Karpas-422 (cell line): ENCODE data around the gene PSMA7. TPM values are rescaled to one million over a fixed set of nuclear protein-coding genes. Genes with fewer than 3 reads are reported as not detected.
"Not testable (repeated sequence)": the region's sequence is repeated elsewhere in the genome, so short reads cannot be mapped to it uniquely, and the experiment has no call there.

ENCODE experiments used
- DNase-seq: peaks from one replicate; pipeline ENCODE4 v3.0.0-alpha.2; 2015
- H2AFZ ChIP-seq: fragments of 200-600 bp; sonication (generic); 2 replicates; pipeline ENCODE4 v1.6.1; 2014; ENCODE audit warnings: antibody characterized with exemption, low read length, mixed read lengths
- H3K27ac ChIP-seq: fragments of 200-600 bp; sonication (generic); 2 replicates; pipeline ENCODE4 v1.5.1; 2014; ENCODE audit warnings: mild to moderate bottlenecking, low read length, moderate library complexity
- H3K27me3 ChIP-seq: fragments of 200-600 bp; sonication (generic); 2 replicates; pipeline ENCODE4 v1.6.1; 2014; ENCODE audit warnings: low read length, mixed read lengths
- H3K36me3 ChIP-seq: fragments of 200-600 bp; sonication (generic); 2 replicates; pipeline ENCODE4 v1.6.1; 2014; ENCODE audit warnings: low read length, mixed read lengths; ENCODE audit not compliant: insufficient read depth
- H3K4me1 ChIP-seq: fragments of 200-600 bp; sonication (generic); 2 replicates; pipeline ENCODE4 v1.6.1; 2014; ENCODE audit warnings: mild to moderate bottlenecking, low read length, mixed read lengths
- H3K4me2 ChIP-seq: fragments of 200-600 bp; sonication (generic); 2 replicates; pipeline ENCODE4 v1.6.1; 2014; ENCODE audit warnings: low read length, low read depth, mild to moderate bottlenecking; ENCODE audit not compliant: poor library complexity, severe bottlenecking
- H3K4me3 ChIP-seq: fragments of 200-600 bp; sonication (generic); 2 replicates; pipeline ENCODE4 v1.5.1; 2014; ENCODE audit warnings: mild to moderate bottlenecking, antibody characterized with exemption, low read length, mixed read lengths
- H3K79me2 ChIP-seq: fragments of 200-600 bp; sonication (generic); 2 replicates; pipeline ENCODE4 v1.6.1; 2014; ENCODE audit warnings: mild to moderate bottlenecking, low read length, mixed read lengths
- H3K9ac ChIP-seq: fragments of 200-600 bp; sonication (generic); 2 replicates; pipeline ENCODE4 v1.6.0; 2014; ENCODE audit warnings: low read length
- H3K9me2 ChIP-seq: fragments of 200-600 bp; sonication (generic), shearing (Covaris generic); replicated peaks from 2 replicates; pipeline ENCODE4 v1.6.0; 2014; ENCODE audit warnings: mild to moderate bottlenecking, low read length, moderate library complexity; ENCODE audit not compliant: insufficient read depth
- H3K9me3 ChIP-seq: fragments of 300-700, 200-600 bp; sonication (generic); 2 replicates; pipeline ENCODE4 v1.6.1; 2014; ENCODE audit warnings: low read length, mixed read lengths
- H4K20me1 ChIP-seq: fragments of 200-600 bp; sonication (generic); 2 replicates; pipeline ENCODE4 v1.6.1; 2014; ENCODE audit warnings: mild to moderate bottlenecking, antibody characterized with exemption, low read length, low read depth; ENCODE audit not compliant: insufficient read depth
- total RNA-seq: library from RNA; depleted of rRNA; stranded (reverse); fragments of >200 nt; shearing (Covaris generic); gene quantifications from 2 replicates; pipeline ENCODE4 v1.2.3, GENCODE V29; 2014; ENCODE audit warnings: low replicate concordance

The PSMA7 gene
- total RNA-seq, 1 experiment from 2014 or later = 181 TPM

DNA sequence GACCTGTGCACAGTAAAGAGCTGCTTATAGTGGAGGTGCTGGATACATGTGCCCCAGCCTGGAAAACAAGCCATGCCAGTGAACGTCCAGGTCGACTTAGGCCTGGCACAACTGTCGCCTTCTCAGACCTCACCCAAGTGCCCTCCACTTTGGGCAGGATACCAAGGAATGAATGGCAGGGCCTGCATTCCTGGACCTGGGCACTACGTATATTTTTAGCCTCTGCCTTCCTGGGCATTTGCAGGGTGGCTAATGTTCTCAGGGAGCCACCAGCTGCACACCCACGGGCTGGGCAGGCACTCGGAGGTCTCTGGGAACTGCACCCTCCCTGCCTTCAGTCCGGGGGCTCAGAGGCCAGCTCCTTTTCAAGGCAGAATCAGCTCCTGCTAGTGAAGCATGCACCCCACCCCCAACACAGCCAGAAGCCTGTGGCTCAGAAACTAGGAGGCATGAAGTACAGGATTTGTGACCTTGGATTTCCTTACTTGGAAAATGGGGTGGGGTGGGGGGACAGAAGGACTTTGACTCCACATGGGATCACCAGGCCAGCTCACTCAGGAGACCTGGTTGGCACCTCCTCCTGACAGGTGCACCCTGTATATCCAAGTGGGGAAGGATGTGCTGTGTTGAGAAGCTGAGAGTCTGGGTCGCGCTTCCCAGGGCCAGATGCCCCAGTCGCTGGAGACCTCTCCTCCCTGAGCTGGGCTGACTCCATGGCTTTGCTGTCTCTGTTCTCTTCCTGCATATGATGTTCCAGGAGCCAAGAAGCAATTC lies 23.4 kb downstream of the PSMA7 start:
- H3K4me2 ChIP-seq = no peak overlapping the region

GRCh38 chr20:62119115-62119514 lies 24.1 kb downstream of the PSMA7 start:
- H4K20me1 ChIP-seq = peaks cover 10% of the 10 kb centered on the region
- H3K9ac ChIP-seq = no peak overlapping the region
- no peaks in the 10 kb centered on the region for H3K9me2 ChIP-seq
- no peaks in the 10 kb centered on the region; the same call in 1 of the 2 replicates for H3K36me3 ChIP-seq
- peaks cover 16% of the 10 kb centered on the region for H3K79me2 ChIP-seq
- no peak overlapping the region for H3K4me3 ChIP-seq
- H2AFZ ChIP-seq = no peak overlapping the region
- peaks cover 19% of the 10 kb centered on the region for H3K4me1 ChIP-seq
- DNase-seq = no peak
- no peak overlapping the region for H3K4me2 ChIP-seq
- H3K27ac ChIP-seq = no peak overlapping the region
- no peaks in the 10 kb centered on the region; the same call in 1 of the 2 replicates for H3K27me3 ChIP-seq
- no peaks in the 10 kb centered on the region for H3K9me3 ChIP-seq

More for the DNA sequence above, 23.4 kb downstream of the PSMA7 start:
- Histone ChIP-seq H3K79me2 (peaks cover 22% of the 10 kb centered on the region), H3K36me3 (peaks cover 5% of the 10 kb centered on the region; the same call in 1 of the 2 replicates), H3K27me3 (no peaks in the 10 kb centered on the region; the same call in 1 of the 2 replicates), H3K4me1 (peaks cover 19% of the 10 kb centered on the region), H3K9me3 (no peaks in the 10 kb centered on the region), H3K9ac (no peak overlapping the region), H4K20me1 (peaks cover 16% of the 10 kb centered on the region), H3K27ac (no peak overlapping the region), H3K9me2 (no peaks in the 10 kb centered on the region), H3K4me3 (no peak overlapping the region), H2AFZ (no peak overlapping the region)
- no peak for DNase-seq

DNA sequence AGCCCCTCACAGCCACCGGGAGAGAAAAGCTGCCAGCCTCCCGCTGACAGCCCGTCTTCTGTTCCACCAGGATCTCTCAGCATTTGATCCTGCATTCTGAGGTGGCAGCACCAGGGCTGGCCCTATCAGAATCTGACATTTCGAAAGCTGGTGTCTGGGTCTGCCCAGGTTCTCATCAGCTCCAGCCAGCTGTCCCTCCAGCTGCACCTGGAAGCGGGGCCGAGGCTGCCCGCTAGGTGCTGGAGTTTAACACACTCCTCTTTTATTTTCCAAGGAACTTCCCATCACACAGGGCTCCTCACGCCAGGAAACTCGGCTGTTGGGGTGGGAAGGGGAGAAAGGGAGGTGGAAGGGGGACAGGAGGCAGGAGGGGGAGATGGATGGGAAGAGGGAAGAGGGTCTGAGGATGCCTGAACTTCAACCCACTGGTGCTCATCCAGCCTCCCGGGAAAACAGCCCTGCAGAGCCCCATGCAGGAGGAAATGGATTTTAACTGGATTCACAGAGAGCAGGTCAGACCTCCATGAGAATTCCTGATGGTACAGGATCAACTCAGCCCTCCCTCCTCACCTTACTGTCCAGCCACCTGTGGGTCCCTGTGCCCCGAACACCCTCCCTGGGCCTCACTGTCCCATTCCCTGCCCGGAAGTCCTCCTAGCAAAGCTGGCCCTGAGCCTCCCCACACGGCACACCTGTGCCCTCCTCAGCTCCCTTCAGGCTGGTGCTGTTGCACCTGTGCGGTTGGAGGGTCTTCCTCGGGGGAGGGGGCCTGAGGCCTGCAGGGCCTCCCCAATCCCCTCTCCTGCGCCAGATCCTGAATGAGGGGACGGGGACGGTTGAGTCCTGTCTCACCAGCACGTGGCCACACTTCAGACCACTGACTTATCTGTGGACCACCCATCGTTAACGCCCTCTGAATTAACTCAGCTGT lies 24.8 kb downstream of the PSMA7 start:
- Histone ChIP-seq H3K9ac (no peak overlapping the region), H3K4me3 (no peak overlapping the region), H3K27me3 (no peaks in the 10 kb centered on the region; the same call in 1 of the 2 replicates), H3K4me2 (no peak overlapping the region), H4K20me1 (peaks cover 4% of the 10 kb centered on the region; the same call in 1 of the 2 replicates), H3K27ac (no peak overlapping the region), H3K36me3 (no peaks in the 10 kb centered on the region), H3K79me2 (peaks cover 9% of the 10 kb centered on the region), H3K4me1 (peaks cover 13% of the 10 kb centered on the region), H3K9me2 (no peaks in the 10 kb centered on the region), H3K9me3 (no peaks in the 10 kb centered on the region; the same call in 1 of the 2 replicates), H2AFZ (no peak overlapping the region)
- DNase-seq = no peak

GRCh38 chr20:62117658-62118057 lies 25.5 kb downstream of the PSMA7 start:
- no peak overlapping the region for H3K27ac ChIP-seq

GRCh38 chr20:62117362-62117646 lies 25.9 kb downstream of the PSMA7 start:
- H3K9me3 ChIP-seq = peaks cover 7% of the 10 kb centered on the region; the same call in 1 of the 2 replicates
- no peak overlapping the region for H3K9ac ChIP-seq
- H3K79me2 ChIP-seq = no peaks in the 10 kb centered on the region
- H3K4me1 ChIP-seq = peaks cover 9% of the 10 kb centered on the region
- no peak overlapping the region for H3K4me3 ChIP-seq
- no peaks in the 10 kb centered on the region; the same call in 1 of the 2 replicates for H3K27me3 ChIP-seq
- no peak overlapping the region for H2AFZ ChIP-seq
- H3K27ac ChIP-seq = no peak overlapping the region
- no peak for DNase-seq
- H3K4me2 ChIP-seq = no peak overlapping the region
- no peaks in the 10 kb centered on the region for H4K20me1 ChIP-seq
- no peaks in the 10 kb centered on the region for H3K9me2 ChIP-seq
- H3K36me3 ChIP-seq = no peaks in the 10 kb centered on the region

More at GRCh38 chr20:62117658-62118057, 25.5 kb downstream of the PSMA7 start:
- no peak for DNase-seq
- Histone ChIP-seq H3K36me3 (no peaks in the 10 kb centered on the region), H3K9ac (no peak overlapping the region), H3K79me2 (peaks cover 1% of the 10 kb centered on the region; the same call in 1 of the 2 replicates), H2AFZ (no peak overlapping the region), H3K9me2 (no peaks in the 10 kb centered on the region), H4K20me1 (no peaks in the 10 kb centered on the region), H3K9me3 (peaks cover 4% of the 10 kb centered on the region; the same call in 1 of the 2 replicates), H3K4me1 (peaks cover 9% of the 10 kb centered on the region), H3K4me2 (no peak overlapping the region), H3K27me3 (no peaks in the 10 kb centered on the region; the same call in 1 of the 2 replicates), H3K4me3 (no peak overlapping the region)

DNA sequence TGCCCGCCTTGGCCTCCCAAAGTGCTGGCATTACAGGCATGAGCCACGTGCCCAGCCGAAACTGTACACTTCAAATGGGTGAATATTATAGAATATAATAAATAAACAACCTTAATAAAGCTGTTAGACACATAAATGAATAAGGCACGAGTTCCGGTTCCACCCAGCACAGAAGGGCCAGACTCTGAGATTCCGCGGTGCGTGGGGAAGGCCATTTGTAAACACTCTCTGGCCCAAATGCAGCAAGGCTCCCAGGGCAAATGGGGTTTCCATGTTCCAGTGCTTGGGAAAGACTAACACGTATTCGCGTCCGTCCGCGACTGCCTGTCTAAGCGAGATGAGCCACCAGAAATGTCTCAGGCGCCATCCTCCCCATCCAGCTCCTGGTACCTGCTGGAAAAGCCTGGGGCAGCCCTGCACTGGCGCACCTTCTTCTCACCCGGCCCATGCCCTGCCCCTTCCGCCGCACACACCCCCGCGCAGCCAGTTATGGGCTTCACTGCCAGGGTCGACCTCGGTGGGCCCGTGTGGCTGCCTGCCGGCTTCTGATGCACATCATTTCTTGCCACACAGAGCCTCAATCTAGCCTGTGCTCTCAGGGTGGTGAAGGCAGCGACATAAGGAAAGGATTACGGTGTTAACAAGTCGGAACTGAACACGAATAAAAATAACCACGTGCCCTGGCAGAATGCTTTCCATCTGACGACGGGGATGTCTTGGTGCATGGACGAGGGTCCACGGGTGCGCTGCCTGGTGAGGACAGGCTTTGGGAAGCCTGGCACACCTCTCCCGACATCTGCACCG lies 26.4 kb downstream of the PSMA7 start:
- Histone ChIP-seq H3K9me2 (no peaks in the 10 kb centered on the region), H4K20me1 (no peaks in the 10 kb centered on the region), H3K4me3 (no peak overlapping the region), H3K9me3 (peaks cover 10% of the 10 kb centered on the region; the same call in 1 of the 2 replicates), H3K4me2 (no peak overlapping the region), H3K27me3 (no peaks in the 10 kb centered on the region; the same call in 1 of the 2 replicates), H3K79me2 (no peaks in the 10 kb centered on the region), H3K27ac (no peak overlapping the region), H3K9ac (no peak overlapping the region), H3K4me1 (peaks cover 9% of the 10 kb centered on the region), H2AFZ (no peak overlapping the region), H3K36me3 (no peaks in the 10 kb centered on the region)
- DNase-seq = no peak

- H3K9me3 ChIP-seq = peaks cover 14% of the 10 kb centered on the region; the same call in 1 of the 2 replicates
These were observed 27.3 kb downstream of the PSMA7 start for GRCh38 chr20:62115800-62116407.

More at GRCh38 chr20:62115800-62116407, 27.3 kb downstream of the PSMA7 start:
- H3K79me2 ChIP-seq, H2AFZ ChIP-seq, H4K20me1 ChIP-seq, H3K4me3 ChIP-seq, H3K9me2 ChIP-seq, H3K9ac ChIP-seq, DNase-seq, H3K4me2 ChIP-seq, H3K27me3 ChIP-seq, H3K36me3 ChIP-seq, H3K27ac ChIP-seq, H3K4me1 ChIP-seq: not testable (repeated sequence)
